Erythroblast (primary cell): Measurements from ENCODE around the gene SMR3B.

Experiments
- GATA1 ChIP-seq: IDR thresholded peaks from 2 replicates; pipeline ENCODE4 v1.6.1; 2011; ENCODE audit warnings: low read depth, mild to moderate bottlenecking, control low read depth, low read length, moderate library complexity
- POLR2A ChIP-seq: IDR thresholded peaks from 2 replicates; pipeline ENCODE4 v1.6.1; 2011; ENCODE audit warnings: mild to moderate bottlenecking, low read length

DNA sequence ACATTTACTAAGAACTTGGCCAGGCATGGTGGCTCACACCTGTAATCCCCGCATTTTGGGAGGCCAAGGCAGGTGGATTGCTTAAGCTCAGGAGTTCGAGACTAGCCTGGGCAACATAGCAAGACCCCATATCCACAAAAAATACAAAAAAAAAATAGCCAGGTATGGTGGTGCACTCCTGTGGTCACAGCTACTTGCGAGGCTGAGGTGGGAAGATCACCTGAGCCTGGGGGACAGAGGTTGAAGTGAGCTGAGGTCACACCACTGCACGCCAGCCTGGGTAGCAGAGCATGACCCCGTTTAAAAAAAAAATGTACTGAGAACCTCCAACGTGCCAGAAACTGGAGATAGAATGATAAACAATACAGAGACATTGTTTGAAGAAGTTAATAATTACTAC lies 22.8 kb downstream of the SMR3B start:
- no peak for TF ChIP-seq POLR2A
- TF ChIP-seq GATA1 = no peak
